Loucy (cell line): ENCODE data around the gene NDC1.
"Not testable (repeated sequence)": the region's sequence is repeated elsewhere in the genome, so short reads cannot be mapped to it uniquely, and the experiment has no call there.

Source experiments
- CTCF ChIP-seq: fragments of 200-600 bp; sonication (generic); conservative IDR thresholded peaks from 2 replicates; pipeline ENCODE4 v1.5.1; 2014; ENCODE audit warnings: mild to moderate bottlenecking, antibody characterized with exemption, low read length
- EZH2phosphoT487 ChIP-seq: fragments of 200-600 bp; IDR thresholded peaks from 2 replicates; pipeline ENCODE4 v1.6.1; 2018; ENCODE audit warnings: antibody characterized with exemption, mild to moderate bottlenecking, moderate library complexity, borderline replicate concordance

- TF ChIP-seq CTCF, EZH2phosphoT487: not testable (repeated sequence)
Measured at GRCh38 chr1:53883600-53883999, 45.5 kb upstream of the NDC1 start.
